ENCODE data around the gene CAMK1D. TPM values are rescaled to one million over a fixed set of nuclear protein-coding genes. Genes with fewer than 3 reads are reported as not detected.

CAMK1D gene
- total RNA-seq, 2 donors from 2014 or later, result 4.5 to 7.8 TPM

DNA sequence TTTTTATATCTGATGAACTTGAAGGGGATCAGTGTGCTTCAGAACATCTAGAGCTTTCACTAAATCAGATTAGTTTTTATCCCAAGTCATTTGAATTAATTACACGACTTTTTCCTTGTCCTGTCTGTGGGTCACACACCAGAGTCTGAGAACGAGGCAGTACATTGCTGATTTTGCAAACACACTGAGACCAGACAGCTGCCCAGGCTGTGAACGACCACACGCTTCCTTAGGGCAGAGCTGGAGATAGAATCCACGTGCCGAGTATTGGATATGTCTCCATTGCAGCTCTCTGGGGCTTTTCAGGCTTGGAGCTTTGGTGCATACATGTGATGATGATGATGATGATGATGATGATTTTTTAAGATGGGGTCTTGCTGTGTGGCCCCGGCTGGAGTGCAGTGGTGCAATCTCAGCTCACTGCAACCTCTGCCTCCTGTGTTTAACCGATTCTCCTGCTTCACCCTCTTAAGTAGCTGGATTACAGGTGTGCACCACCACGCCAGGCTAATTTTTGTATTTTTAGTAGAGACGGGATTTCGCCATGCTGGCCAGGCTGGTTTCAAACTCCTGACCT lies 81.1 kb downstream of the CAMK1D start:
- no peaks in the 10 kb centered on the region for H3K36me3 ChIP-seq (ENCODE audit: control insufficient read depth, insufficient read depth, low read length)
- no peak overlapping the region for H3K27ac ChIP-seq (ENCODE audit: low read depth, low read length)
- no peak overlapping the region for H3K4me3 ChIP-seq (ENCODE audit: low read length)
- TF ChIP-seq CTCF (conservative IDR thresholded peaks at IDR 0.05), result no peak
- peaks cover 3% of the 10 kb centered on the region for H3K4me1 ChIP-seq (ENCODE audit: control insufficient read depth, insufficient read depth, low read length)
- no peak overlapping the region for H3K9ac ChIP-seq (ENCODE audit: extremely low read depth, low read length, poor library complexity, severe bottlenecking)
- H3K36me3 Mint-ChIP-seq (ENCODE audit: low read depth), result no peaks in the 10 kb centered on the region
- H3K9me3 ChIP-seq (ENCODE audit: control insufficient read depth, low read length), result no peaks in the 10 kb centered on the region
- DNase-seq, result no peak
- peaks cover 8% of the 10 kb centered on the region for H3K4me1 Mint-ChIP-seq
- no peaks in the 10 kb centered on the region for H3K27me3 ChIP-seq (ENCODE audit: control insufficient read depth, insufficient read depth, low read length, poor library complexity, severe bottlenecking)
- no peaks in the 10 kb centered on the region for H3K27me3 Mint-ChIP-seq (ENCODE audit: insufficient read depth)
- H3K27ac Mint-ChIP-seq, result no peak overlapping the region
- H3K9me3 Mint-ChIP-seq, result no peaks in the 10 kb centered on the region
- no peak overlapping the region for H3K4me3 Mint-ChIP-seq
- WGBS, 2 experiments (ENCODE audit: insufficient coverage in 1 of 2, insufficient read length in 1 of 2), result 90 to 96% methylated on average over 10 to 11 of the region's 11 CpGs

DNA sequence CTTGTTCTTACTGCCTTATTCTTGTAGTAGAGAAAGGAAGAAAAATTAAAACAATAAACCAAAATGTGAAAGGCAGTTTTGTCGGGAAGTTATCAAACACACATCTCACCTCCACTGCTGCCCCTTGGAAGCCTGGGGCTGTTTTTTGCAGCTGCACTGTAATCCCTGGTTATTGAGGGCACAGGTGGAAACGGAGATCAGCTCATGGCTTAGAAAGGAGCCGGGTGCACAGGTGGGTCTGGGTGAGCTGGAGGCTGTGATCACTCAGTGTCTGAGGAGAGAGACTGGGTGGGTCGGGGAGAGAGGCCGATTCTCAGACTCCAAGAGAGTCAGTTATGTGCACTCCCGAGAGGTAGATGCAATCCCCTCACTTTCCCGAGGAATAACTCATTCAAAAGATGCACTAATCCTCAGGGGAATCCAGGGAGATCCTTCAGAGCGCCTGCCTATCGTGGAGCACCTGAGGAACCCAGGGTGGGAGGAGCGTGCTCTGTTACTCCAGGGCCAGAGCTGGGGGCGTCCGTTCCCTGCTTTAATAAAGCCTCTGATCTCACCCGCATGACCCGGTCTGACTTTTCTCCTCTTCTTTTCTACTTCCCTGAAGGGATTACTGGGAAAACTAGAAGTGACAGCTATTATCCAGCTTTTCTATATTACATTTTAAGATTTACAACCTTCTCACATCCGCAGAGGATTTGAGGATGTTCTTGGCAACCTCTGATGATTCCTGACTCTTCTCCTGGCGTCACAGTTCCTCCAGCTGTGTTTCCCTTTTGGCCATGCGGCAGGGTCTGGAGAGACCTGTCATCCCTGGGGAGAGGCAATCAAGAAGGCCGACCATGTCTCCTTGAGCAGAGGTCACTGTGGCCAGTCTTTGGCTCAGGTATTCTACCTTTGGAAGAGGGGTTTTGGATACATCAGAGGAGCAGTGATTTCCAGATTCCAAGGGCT lies 82.1 kb downstream of the CAMK1D start:
- no peak for DNase-seq
- Histone ChIP-seq H3K27ac (ENCODE audit: low read depth, low read length) (no peak overlapping the region), H3K9me3 (ENCODE audit: control insufficient read depth, low read length) (no peaks in the 10 kb centered on the region), H3K36me3 (ENCODE audit: control insufficient read depth, insufficient read depth, low read length) (no peaks in the 10 kb centered on the region), H3K27me3 (ENCODE audit: control insufficient read depth, insufficient read depth, low read length, poor library complexity, severe bottlenecking) (no peaks in the 10 kb centered on the region), H3K4me1 (ENCODE audit: control insufficient read depth, insufficient read depth, low read length) (peaks cover 3% of the 10 kb centered on the region), H3K4me3 (ENCODE audit: low read length) (no peak overlapping the region), H3K9ac (ENCODE audit: extremely low read depth, low read length, poor library complexity, severe bottlenecking) (no peak overlapping the region)
- Mint-ChIP-seq H3K27ac (no peak overlapping the region), H3K9me3 (no peaks in the 10 kb centered on the region), H3K36me3 (ENCODE audit: low read depth) (no peaks in the 10 kb centered on the region), H3K4me1 (peaks cover 9% of the 10 kb centered on the region), H3K27me3 (ENCODE audit: insufficient read depth) (peaks cover 3% of the 10 kb centered on the region), H3K4me3 (no peak overlapping the region)
- no peak for TF ChIP-seq CTCF (conservative IDR thresholded peaks at IDR 0.05)
- WGBS, 2 experiments (ENCODE audit: insufficient coverage in 1 of 2, insufficient read length in 1 of 2), result 89 to 90% methylated on average over 14 to 18 of the region's 18 CpGs

- no peak overlapping the region for H3K27ac Mint-ChIP-seq
- Histone ChIP-seq H3K4me1 (ENCODE audit: control insufficient read depth, insufficient read depth, low read length) (peaks cover 3% of the 10 kb centered on the region), H3K4me3 (ENCODE audit: low read length) (no peak overlapping the region), H3K27me3 (ENCODE audit: control insufficient read depth, insufficient read depth, low read length, poor library complexity, severe bottlenecking) (no peaks in the 10 kb centered on the region), H3K9ac (ENCODE audit: extremely low read depth, low read length, poor library complexity, severe bottlenecking) (no peak overlapping the region), H3K27ac (ENCODE audit: low read depth, low read length) (no peak overlapping the region), H3K36me3 (ENCODE audit: control insufficient read depth, insufficient read depth, low read length) (no peaks in the 10 kb centered on the region), H3K9me3 (ENCODE audit: control insufficient read depth, low read length) (no peaks in the 10 kb centered on the region)
- DNase-seq, result no peak
- H3K4me1 Mint-ChIP-seq, result peaks cover 9% of the 10 kb centered on the region
- no peak overlapping the region for H3K4me3 Mint-ChIP-seq
- no peaks in the 10 kb centered on the region for H3K36me3 Mint-ChIP-seq (ENCODE audit: low read depth)
- TF ChIP-seq CTCF (conservative IDR thresholded peaks at IDR 0.05), result no peak
- no peaks in the 10 kb centered on the region for H3K9me3 Mint-ChIP-seq
- H3K27me3 Mint-ChIP-seq (ENCODE audit: insufficient read depth), result peaks cover 3% of the 10 kb centered on the region
- WGBS, 2 experiments (ENCODE audit: insufficient coverage in 1 of 2, insufficient read length in 1 of 2), result 93 to 97% methylated on average over 11 to 13 of the region's 13 CpGs
Observed at GRCh38 chr10:12432402-12433189, 83.2 kb downstream of the CAMK1D start.

Measured in endodermal cell (in vitro differentiated cells).